NT2/D1 (cell line): ENCODE measurements around the gene MDGA2.

Experiments used
- DNase-seq: peaks from one replicate; pipeline ENCODE4 v3.0.0-alpha.2; 2011; ENCODE audit warnings: low read depth, low spot score
- H3K27me3 ChIP-seq: 2 replicates; pipeline ENCODE4 v1.6.0; 2011; ENCODE audit warnings: mild to moderate bottlenecking; ENCODE audit not compliant: insufficient read length, insufficient read depth
- H3K36me3 ChIP-seq: 2 replicates; pipeline ENCODE4 v1.6.1; 2011; ENCODE audit warnings: mild to moderate bottlenecking, low read length, mixed read lengths; ENCODE audit not compliant: insufficient read depth, insufficient read length
- H3K4me1 ChIP-seq: 2 replicates; pipeline ENCODE4 v1.5.1; 2011; ENCODE audit not compliant: insufficient read depth, insufficient read length
- H3K4me3 ChIP-seq: 2 replicates; pipeline ENCODE4 v1.5.1; 2011; ENCODE audit warnings: low read depth; ENCODE audit not compliant: insufficient read length
- H3K9ac ChIP-seq: 2 replicates; pipeline ENCODE4 v1.6.0; 2011; ENCODE audit warnings: low read depth; ENCODE audit not compliant: insufficient read length
- H3K9me3 ChIP-seq: 2 replicates; pipeline ENCODE4 v1.5.1; 2011; ENCODE audit warnings: mild to moderate bottlenecking, low read length; ENCODE audit not compliant: insufficient read depth
- SUZ12 ChIP-seq: IDR thresholded peaks from 2 replicates; pipeline ENCODE4 v1.6.1; 2011; ENCODE audit not compliant: insufficient read length, insufficient read depth; ENCODE audit errors: extremely low read depth
- YY1 ChIP-seq: IDR thresholded peaks from 2 replicates; pipeline ENCODE4 v1.6.1; 2011; ENCODE audit not compliant: insufficient read length, insufficient read depth
- ZNF274 ChIP-seq: IDR thresholded peaks from 2 replicates; pipeline ENCODE4 v1.6.1; 2011; ENCODE audit warnings: mild to moderate bottlenecking, low read depth, low read length

Gene MDGA2

DNA sequence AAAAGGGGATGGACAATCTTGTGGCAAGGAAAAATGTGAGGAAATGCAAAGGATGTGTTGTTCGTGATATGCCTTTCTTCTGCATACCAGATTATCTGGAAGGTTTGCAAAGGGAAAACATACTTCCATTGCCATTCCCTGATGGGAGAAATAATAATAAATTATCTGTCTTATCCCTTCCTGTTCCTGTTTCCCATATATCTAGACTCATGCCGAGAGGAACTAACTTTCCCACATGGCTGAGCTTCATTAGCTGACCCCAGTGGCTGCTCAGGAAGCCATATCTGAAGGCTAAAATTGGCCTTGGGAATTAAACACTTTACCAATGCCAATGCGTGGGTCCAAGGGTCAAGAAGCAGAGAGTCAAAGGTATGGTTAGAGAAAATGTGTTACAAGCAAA, 439.8 kb downstream of the MDGA2 start:
- no peak for TF ChIP-seq YY1
- no peak overlapping the region for H3K9ac ChIP-seq
- DNase-seq: no peak
- no peaks in the 10 kb centered on the region for H3K9me3 ChIP-seq
- H3K27me3 ChIP-seq: no peaks in the 10 kb centered on the region
- no peaks in the 10 kb centered on the region for H3K36me3 ChIP-seq
- no peak overlapping the region for H3K4me3 ChIP-seq
- no peaks in the 10 kb centered on the region for H3K4me1 ChIP-seq

GRCh38 chr14:47226877-47227520, 448.4 kb downstream of the MDGA2 start:
- Histone ChIP-seq H3K27me3 (no peaks in the 10 kb centered on the region), H3K4me1 (no peaks in the 10 kb centered on the region), H3K4me3 (no peak overlapping the region), H3K9me3 (no peaks in the 10 kb centered on the region), H3K9ac (no peak overlapping the region), H3K36me3 (no peaks in the 10 kb centered on the region)
- no peak for TF ChIP-seq ZNF274
- no peak for TF ChIP-seq YY1
- TF ChIP-seq SUZ12: no peak
- DNase-seq: no peak

DNA sequence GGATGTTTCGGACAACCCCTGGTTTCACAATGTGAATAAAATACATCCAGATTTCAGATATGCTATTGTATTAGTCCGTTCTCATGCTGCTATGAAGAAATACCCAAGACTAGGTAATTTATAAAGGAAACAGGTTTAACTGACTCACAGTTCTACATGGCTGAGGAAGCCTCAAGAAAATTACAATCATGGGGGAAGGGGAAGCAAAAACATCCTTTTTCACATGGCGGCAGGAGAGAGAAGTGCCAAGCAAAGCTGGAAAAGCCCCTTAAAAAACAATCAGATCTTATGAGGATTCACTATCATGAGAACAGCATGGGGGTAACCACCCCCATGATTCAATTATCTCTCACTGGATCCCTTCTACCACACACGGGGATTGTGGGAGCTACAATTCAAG, 451.7 kb downstream of the MDGA2 start:
- Histone ChIP-seq H3K36me3 (no peaks in the 10 kb centered on the region), H3K4me3 (no peak overlapping the region), H3K27me3 (no peaks in the 10 kb centered on the region), H3K9me3 (no peaks in the 10 kb centered on the region), H3K4me1 (no peaks in the 10 kb centered on the region), H3K9ac (no peak overlapping the region)
- no peak for TF ChIP-seq YY1
- no peak for TF ChIP-seq ZNF274
- no peak for TF ChIP-seq SUZ12
- no peak for DNase-seq

DNA sequence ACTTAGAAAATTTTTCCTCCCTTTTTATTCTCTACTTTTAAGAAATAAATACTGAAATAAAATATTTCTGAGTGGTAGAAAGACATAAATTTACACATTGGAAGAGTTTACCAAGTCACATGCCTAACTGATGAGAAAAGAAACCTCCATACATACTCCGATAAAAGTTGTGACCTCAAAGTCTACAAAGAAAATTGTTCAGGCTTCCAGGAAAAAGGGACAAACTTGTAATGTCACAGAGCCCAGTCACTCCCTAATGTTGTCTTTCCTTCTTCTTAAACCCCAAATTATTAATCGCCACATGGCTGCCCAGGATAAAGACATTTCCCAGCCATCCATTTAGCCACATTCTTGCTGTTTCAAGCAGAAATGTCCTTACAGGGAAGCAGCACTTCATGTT, 455.3 kb downstream of the MDGA2 start:
- H3K4me3 ChIP-seq: no peak overlapping the region
- no peak overlapping the region for H3K9ac ChIP-seq
- H3K9me3 ChIP-seq: no peaks in the 10 kb centered on the region
- DNase-seq: no peak
- TF ChIP-seq SUZ12 (no peak), YY1 (no peak), ZNF274 (no peak)
- H3K4me1 ChIP-seq: no peaks in the 10 kb centered on the region
- no peaks in the 10 kb centered on the region for H3K36me3 ChIP-seq
- no peaks in the 10 kb centered on the region for H3K27me3 ChIP-seq

GRCh38 chr14:47211263-47211662, 464.1 kb downstream of the MDGA2 start:
- Histone ChIP-seq H3K4me1 (no peaks in the 10 kb centered on the region), H3K27me3 (no peaks in the 10 kb centered on the region), H3K36me3 (no peaks in the 10 kb centered on the region), H3K9me3 (no peaks in the 10 kb centered on the region), H3K4me3 (no peak overlapping the region), H3K9ac (no peak overlapping the region)
- no peak for DNase-seq
- TF ChIP-seq YY1 (no peak), SUZ12 (no peak), ZNF274 (no peak)

DNA sequence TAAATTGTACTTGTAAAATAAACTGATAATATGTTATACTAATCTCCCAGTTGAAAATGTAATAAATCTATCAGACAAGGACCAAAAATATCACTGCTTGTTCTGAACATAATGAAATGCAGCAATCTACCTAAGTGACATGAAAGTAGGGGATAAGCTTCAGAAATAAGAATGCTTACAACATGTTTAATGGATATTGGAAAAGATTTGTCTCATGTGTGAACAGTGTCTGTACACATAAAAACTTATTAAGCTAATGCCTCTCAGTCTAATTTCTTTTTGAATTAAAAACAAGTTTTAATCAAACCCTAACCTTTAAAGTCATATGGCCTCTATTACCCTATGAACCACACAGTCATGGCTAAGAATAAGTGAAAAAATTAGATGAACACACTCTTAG, 465.3 kb downstream of the MDGA2 start:
- H3K4me1 ChIP-seq: no peaks in the 10 kb centered on the region
- DNase-seq: no peak
- TF ChIP-seq ZNF274 (no peak), YY1 (no peak), SUZ12 (no peak)
- H3K9ac ChIP-seq: no peak overlapping the region
- H3K9me3 ChIP-seq: no peaks in the 10 kb centered on the region
- no peak overlapping the region for H3K4me3 ChIP-seq
- no peaks in the 10 kb centered on the region for H3K36me3 ChIP-seq
- no peaks in the 10 kb centered on the region for H3K27me3 ChIP-seq

DNA sequence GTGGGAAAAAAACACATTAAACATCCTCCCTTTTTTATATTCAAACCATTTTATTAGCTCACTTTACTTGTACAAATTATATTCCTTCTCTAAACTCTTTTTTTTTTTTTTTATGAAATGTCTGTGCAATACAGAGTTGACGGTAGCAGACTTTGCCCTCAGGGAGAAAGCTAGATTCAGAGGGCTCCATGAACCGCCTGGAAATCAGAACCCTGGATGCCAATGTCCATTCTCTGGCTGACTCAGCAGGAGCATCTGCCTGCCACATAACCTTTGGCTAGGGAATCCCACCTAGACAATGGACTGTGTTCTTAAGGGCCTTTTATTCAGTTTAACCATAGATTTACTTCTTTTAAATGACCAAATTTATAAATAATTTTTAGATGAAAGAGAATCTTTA, 467.0 kb downstream of the MDGA2 start:
- Histone ChIP-seq H3K4me3 (no peak overlapping the region), H3K36me3 (no peaks in the 10 kb centered on the region), H3K9ac (no peak overlapping the region), H3K9me3 (no peaks in the 10 kb centered on the region), H3K4me1 (no peaks in the 10 kb centered on the region), H3K27me3 (no peaks in the 10 kb centered on the region)
- TF ChIP-seq ZNF274 (no peak), YY1 (no peak), SUZ12 (no peak)
- no peak for DNase-seq

DNA sequence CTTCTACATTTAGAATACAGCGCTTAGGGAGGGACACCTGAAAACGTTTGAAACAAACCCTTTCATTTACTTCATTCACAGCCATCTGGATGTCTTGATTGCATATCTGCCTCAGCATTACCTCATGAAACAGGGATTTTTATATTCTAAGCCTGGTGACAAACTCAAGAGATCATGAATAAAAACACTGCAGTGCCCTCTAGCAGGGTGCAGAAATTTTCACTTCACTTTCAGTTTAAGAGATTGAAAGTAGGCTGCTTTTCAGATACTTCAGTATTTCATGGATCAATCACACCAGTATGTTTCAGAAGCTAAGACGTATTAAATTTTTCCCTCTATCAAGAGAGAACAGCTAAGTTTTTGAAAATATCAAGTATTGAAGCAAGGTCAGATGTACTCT, 467.8 kb downstream of the MDGA2 start:
- TF ChIP-seq SUZ12 (no peak), YY1 (no peak), ZNF274 (no peak)
- H3K27me3 ChIP-seq: no peaks in the 10 kb centered on the region
- H3K36me3 ChIP-seq: no peaks in the 10 kb centered on the region
- no peaks in the 10 kb centered on the region for H3K9me3 ChIP-seq
- H3K9ac ChIP-seq: no peak overlapping the region
- H3K4me3 ChIP-seq: no peak overlapping the region
- no peak for DNase-seq
- H3K4me1 ChIP-seq: no peaks in the 10 kb centered on the region
